HG03039 (cell line): Measurements from ENCODE around the gene ZC3H12C.
"Not testable (repeated sequence)": the region's sequence is repeated elsewhere in the genome, so short reads cannot be mapped to it uniquely, and the experiment has no call there.

Source experiments
- ATAC-seq: cut with Tn5 transposase; IDR thresholded peaks from one replicate; pipeline ENCODE4 v1.9.1; 2021; ENCODE audit warnings: mild to moderate bottlenecking, moderate library complexity; ENCODE audit not compliant: unreplicated experiment

ZC3H12C gene

GRCh38 chr11:110092515-110093406 is at the start of gene ZC3H12C:
Gene ZC3H12C (plus strand): TSS chr11:110093392. CDS start chr11:110093412, 20 bp downstream.
- ATAC-seq = peak; percentile 60

DNA sequence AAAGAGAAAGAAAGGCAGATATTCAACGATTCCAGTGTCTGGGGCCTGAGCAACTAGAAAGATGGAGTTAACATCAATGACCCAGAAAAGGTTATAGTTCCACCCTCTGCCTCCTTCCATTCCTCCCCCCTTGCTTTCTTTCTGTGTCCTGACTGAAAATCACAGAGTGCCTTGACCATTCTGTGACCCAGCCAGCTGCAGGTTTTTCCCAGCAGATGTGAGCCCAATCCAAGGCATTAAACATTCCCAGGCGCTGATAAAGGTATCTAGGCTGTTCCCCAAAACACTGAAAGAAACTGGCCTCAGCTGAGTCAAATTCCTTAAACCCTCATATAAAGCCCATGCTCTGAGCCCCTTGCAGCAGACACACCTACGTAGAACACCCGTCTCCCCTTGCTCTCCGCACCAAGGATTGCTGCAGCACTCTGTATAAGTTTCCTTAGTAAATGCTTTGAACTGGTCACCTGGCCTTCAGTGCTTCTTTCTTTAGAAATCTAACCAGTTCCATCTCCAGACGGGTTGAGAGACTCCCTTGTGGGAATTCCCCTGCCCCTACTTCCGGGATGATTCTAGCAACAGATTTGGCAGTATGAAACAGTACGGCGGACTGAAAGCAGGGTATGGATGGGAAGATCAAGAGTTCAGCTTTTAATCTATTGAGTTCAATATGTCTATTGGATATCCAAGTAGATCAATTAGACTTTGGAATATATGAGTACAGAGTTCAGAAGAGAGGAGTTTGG is 48.8 kb upstream of the ZC3H12C start:
- ATAC-seq = no peak

DNA sequence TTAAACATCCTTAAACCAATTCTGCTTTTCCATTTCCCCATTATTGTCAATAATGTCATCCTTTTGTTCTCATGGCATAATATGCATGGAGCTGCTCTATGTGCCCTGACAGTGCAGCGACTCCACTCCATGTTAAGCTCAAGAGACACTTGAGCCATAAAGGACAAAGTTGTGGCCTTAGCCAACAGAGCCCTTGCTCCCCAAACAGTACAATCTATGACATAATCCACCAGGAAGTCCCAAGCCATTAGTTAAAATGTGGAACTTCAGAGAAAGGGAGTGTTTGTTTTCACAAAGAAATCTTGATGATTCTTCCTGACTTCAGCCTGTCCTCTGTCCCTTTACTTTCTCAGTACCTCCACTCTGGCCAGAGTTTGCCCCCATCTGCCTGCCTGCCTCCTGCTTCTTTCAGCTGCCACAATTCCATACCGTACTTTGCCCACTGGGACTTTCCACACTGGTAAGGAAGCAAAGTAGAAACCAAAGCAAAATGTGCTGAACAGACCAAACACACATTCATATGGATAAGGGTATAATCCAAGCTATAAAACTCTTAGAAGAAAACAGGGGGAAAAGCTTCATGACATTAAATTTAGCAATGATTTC is 46.3 kb upstream of the ZC3H12C start:
- no peak for ATAC-seq

DNA sequence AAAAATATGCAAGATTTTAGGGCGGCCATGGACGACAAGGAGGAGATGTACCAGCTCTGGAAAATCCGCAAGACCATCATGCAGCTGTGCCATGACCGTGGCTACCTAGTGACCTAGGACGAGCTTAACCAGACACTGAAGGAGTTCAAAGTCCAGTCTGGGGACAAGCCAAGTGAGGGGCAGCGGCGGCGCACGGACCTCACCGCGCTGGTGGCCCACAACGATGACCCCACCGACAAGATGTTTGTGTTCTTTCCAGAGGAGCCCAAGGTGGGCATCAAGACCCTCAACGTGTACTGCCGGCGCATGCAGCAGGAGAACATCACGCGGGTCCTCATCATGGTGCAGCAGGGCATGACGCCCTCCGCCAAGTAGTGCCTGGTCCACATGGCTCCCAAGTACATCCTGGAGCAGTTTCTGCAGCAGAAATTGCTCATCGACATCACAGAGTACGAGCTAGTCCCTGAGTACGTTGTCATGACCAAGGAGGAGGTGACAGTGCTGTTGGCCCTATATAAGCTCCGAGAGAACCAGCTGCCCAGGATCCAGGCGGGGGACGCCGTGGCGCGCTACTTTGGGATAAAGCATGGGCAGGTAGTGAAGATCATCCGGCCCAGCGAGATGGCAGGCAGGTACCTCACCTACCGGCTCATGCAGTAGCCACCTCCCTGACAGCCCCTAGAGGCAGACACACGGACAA is 43.5 kb upstream of the ZC3H12C start:
- ATAC-seq = no peak

DNA sequence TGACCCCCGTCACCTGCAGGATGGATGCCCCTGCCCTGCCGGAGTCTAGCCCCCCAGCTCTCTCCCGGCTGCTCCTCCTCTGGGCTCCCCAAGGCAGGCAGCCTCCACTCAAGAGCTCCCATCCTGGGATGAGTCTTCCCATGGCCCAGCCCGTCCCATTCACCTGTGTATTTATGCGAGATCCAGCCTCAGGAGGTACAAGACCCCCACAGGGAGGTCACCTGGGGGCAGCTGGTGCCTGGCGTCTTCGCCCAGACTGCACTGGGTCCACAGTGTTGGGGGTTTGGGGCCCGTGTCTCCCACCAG is 43.0 kb upstream of the ZC3H12C start:
- no peak for ATAC-seq

DNA sequence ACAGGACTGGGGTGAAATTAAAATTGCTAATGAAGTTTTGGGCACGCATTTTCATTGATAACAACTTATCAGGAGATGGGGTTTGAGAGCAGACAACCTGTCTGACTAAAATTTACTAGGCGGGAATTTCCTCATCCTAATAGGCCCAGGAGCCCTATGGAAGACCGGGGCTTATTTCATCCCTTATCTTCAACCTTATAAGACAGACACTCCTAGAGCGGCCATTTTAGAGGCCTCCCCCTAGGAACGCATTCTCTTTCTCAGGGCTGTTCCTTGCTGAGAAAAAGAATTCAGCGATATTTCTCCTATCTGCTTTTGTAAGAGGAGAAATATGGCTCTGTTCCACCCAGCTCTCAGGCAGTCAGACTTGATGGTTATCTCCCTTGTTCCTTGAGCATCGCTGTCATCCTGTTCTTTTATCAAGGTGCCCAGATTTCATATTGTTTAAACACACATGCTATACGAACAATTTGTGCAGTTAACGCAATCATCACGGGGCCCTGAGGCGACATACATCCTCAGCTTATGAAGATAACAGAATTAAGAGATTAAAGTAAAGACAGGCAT is 39.3 kb upstream of the ZC3H12C start:
- no peak for ATAC-seq

DNA sequence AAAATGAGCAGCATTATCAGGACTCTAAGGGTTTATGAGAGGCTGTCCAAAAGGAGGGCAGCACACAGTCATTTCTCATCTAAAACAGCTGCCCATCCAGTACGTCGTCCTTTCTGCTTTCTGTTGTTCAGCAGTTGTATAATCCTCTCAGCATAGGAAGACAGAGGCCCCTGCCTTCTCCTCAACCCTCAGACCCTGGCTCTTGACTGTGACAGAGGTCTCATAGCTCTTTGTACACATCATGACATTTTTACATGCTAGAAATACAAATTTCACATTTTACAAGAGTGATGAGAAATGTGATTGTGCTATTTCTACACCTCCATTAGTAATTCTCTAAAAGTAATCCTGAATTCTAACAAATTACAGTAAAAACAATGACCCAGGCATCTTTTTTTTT is 36.2 kb upstream of the ZC3H12C start:
- no peak for ATAC-seq

DNA sequence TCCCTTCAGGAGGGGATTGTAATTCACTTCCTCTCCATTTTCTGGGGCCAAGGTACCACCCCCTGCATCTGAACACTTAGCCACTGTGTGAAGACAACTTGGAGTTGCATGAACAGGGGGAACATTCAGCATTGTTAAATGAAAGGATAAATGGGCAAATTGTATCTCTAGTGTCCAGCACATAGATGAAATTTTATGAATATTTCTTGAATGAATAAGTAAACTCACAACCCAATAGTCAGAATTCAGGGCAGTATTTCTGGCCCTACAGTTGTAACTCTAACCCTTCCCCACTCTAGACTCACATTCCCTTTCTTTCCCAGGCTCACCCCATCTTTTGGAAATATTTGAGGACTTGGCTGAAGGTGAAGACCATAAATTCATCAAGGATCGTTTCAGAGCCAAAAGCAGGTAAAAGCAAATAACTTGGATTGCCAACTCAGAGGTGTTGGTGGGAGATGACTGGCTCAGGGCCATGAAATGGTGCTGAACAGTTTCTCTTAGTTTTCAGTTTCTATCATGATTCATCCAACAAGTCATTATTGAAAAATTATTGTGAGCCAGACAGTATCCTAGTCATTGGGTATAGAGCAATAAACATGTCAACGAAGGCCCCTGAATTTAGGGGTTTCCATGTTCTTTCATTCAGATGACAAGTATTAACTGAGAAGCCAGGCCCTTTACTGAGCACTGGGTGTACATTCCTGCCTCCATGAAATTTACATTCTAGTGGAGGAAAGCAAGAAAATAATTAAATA is 33.3 kb upstream of the ZC3H12C start:
- ATAC-seq = no peak

DNA sequence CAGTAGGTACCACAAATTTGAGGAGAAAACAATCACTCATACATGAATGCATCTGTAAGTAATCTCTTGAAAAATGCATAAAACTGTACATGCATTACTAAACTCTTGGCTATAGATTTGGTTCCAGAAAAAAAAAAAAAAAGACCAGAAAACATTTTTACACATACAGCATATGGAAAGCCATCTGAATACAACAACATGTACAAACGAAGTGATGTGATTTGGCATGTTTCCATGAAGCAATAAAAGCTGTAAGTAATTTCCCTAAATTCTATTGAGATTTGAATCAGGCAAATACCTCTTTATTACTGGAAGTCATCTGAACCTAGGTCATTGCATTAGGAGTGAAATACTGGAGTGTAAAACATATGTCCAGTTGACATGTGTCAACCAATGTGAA is 31.9 kb upstream of the ZC3H12C start:
- ATAC-seq = no peak

GRCh38 chr11:110062247-110062646 is 30.9 kb upstream of the ZC3H12C start:
- no peak for ATAC-seq

DNA sequence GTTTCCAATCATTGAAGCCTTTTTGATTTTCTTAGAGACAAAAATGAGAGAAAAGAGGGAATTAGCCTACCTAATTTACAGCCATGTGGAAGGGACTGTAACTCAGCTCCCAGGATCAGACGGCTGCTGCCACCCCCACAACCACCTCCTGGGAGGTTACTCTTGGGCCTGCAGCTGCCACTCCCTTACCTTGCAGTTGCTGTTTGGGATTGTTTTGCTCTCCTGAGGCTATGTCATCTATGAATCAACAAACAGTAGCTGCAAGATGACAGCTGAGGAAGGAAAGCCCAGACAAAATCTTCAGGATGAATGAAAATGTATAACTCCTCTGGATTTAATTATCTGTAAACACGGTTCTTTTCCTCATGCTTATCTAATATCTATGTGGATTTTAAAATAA is 28.0 kb upstream of the ZC3H12C start:
- ATAC-seq = no peak

GRCh38 chr11:110068001-110068400 is 25.2 kb upstream of the ZC3H12C start:
- ATAC-seq = not testable (repeated sequence)

DNA sequence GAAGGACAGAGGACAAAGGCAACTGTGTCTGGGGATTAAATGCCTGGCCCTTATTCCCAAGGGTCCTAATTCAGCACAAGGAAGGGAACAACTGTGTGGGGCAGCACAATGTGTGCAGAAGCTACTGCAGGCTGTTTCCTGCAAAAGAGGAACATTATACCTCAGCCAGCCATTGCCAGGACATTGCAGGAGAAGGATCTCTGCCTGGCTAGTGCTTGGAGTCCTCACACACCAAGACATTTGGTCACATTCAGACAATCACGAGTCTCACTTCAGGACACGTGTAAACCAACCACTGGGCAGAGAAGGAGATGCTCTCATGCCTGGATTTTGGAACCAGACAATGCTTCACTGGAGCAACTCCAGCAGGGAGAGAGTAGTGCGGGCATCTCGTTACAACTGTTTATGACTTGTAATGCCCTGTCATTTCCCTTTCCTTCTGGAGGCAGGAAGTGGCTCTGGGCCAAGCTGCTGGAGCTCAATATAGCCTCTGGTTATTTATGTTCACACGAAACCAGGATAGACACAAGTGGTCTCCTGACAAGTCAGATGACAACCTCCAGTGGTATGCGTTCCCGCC is 23.9 kb upstream of the ZC3H12C start:
- ATAC-seq = no peak

DNA sequence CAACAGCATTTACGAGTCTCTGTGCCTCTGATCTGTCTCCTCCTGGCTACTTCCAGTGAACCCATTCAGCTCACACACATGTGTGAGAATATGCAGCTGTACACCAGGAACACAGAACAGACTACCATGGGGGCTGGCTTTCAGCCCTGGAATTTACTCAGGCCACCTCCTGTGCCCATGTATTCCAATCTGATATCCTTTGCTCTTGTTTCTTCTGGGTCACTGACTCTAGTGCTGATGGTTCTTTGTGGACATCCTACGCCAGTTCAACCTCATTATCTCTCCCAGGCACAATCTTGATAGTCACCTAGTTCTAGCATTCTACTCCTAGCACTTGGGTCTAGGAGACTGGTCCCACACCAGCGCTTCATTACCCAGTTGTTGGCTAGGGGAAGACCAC is 23.0 kb upstream of the ZC3H12C start:
- ATAC-seq = no peak

DNA sequence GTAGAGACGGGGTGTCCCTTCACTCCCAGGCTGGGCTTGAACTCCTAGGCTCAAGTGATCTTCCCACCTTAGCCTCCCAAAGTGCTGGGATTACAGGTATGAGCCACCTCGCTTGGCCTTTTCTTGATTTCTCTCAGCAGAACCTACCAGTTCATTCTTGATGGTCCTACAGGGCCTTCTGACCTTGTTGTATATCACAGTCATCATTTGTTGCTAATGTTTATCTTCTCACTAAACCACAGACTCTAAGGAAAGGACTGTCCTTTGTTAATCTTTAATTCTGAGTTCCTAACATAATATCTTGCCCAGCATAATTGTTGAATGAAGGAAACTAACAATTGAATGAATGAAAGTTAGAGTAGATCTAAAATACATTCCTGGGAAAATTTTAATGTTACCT is 22.0 kb upstream of the ZC3H12C start:
- ATAC-seq = no peak

DNA sequence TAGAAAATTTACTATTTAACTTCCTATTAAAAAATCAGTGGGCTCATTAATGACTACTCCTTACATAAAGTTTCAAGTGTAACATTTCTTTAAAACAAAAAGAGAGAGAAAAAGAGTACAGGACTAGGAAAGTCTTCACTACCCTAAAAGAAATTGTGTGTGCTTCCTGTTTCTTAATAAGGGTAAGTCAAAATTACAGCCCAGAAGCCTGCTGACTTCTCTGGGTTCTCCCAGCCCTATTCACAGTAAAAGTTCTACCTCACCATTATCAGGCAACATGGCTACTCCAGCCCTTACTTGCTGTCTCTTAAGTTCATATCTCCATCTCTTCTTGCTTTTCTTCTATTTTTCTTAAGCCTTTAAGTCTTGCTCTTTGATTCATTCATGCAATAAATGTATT is 20.3 kb upstream of the ZC3H12C start:
- no peak for ATAC-seq

- ATAC-seq = no peak
These were observed 18.7 kb upstream of the ZC3H12C start for GRCh38 chr11:110074499-110074898.

- ATAC-seq = no peak
These were observed 17.9 kb upstream of the ZC3H12C start for GRCh38 chr11:110075105-110075846.

- no peak for ATAC-seq
These were observed 17.4 kb upstream of the ZC3H12C start for GRCh38 chr11:110075847-110076208.
